ENCODE measurements around the gene IGSF9.

Gene IGSF9, protein sequence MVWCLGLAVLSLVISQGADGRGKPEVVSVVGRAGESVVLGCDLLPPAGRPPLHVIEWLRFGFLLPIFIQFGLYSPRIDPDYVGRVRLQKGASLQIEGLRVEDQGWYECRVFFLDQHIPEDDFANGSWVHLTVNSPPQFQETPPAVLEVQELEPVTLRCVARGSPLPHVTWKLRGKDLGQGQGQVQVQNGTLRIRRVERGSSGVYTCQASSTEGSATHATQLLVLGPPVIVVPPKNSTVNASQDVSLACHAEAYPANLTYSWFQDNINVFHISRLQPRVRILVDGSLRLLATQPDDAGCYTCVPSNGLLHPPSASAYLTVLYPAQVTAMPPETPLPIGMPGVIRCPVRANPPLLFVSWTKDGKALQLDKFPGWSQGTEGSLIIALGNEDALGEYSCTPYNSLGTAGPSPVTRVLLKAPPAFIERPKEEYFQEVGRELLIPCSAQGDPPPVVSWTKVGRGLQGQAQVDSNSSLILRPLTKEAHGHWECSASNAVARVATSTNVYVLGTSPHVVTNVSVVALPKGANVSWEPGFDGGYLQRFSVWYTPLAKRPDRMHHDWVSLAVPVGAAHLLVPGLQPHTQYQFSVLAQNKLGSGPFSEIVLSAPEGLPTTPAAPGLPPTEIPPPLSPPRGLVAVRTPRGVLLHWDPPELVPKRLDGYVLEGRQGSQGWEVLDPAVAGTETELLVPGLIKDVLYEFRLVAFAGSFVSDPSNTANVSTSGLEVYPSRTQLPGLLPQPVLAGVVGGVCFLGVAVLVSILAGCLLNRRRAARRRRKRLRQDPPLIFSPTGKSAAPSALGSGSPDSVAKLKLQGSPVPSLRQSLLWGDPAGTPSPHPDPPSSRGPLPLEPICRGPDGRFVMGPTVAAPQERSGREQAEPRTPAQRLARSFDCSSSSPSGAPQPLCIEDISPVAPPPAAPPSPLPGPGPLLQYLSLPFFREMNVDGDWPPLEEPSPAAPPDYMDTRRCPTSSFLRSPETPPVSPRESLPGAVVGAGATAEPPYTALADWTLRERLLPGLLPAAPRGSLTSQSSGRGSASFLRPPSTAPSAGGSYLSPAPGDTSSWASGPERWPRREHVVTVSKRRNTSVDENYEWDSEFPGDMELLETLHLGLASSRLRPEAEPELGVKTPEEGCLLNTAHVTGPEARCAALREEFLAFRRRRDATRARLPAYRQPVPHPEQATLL

DNA sequence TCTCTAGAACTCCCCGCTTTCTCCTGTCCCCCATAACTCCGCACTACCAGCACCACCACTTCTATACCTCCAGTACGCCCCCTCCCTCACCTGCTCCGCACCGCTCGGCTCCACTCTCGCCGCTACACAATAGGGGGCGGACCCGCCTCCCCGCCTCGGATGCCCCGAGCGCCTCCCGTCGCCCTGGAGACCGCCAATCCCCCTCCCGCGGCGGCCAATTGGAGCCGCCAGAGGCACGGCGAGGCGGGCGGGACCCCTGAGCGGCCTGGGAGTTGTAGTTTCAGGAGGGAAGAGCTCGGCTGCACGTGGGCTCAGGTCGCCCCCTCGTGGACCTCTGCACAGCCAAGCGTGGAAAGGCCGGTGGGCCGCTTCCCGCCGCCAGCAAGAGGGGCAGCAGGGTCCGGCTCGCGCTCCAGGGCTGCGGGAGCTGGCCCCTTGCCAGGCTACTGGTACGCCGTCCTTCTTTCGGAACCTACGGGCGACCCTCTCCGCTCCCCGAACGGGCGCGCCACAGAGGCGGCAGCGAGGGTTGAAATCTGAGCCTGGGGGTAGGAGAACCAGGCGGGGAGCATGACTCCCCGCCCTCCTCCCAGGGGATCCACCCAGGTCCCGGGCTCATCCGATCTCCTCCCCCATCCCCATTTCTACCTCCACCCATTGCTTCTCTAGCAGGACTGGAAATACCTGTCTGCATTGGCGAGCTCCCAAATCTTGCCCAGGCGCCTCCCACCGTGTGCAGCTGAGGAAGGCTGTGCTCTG is at the start of gene IGSF9:
Gene IGSF9, minus strand, starts transcription at position 131 of the 759 bp plus-strand sequence. CDS start 2,159 bp downstream, outside the sequence.
- DNase-seq, result peak; percentile 90

DNA sequence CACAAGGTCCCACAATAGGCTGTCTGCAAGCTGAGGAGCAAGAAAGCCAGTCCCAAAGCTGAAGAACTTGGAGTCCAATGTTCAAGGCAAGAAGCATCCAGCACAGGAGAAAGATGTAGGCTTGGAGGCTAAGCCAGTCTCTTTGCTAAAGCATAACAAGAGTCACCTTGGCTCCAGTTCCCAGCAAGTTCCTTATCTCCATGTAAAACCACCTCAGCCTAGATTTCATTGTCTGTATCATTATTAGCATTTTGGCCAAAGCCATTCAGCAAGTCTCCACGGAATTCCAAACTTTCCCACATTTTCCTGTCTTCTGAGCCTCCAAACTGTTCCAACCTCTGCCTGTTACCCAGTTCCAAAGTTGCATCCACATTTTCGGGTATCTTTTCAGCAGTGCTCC is 49.5 kb upstream of the IGSF9 start:
- DNase-seq, result no peak

DNA sequence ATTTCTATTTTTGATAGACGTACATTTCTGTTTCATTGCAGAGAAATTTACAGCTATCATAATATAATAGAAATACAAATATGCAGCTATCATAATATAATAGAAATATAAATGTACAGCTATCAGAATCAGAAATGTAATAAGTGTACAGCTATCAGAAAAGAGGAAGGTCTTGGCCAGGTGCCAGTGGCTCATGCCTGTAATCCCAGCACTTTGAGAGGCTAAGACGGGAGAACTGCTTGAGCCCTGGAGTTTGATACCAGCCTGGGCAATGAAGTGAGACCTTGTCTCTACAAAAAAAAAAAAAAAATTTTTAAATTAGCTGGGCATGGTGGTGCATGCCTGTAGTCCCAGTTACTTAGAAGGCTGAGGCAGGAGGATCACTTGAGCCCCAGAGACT is 48.5 kb upstream of the IGSF9 start:
- no peak for DNase-seq

DNA sequence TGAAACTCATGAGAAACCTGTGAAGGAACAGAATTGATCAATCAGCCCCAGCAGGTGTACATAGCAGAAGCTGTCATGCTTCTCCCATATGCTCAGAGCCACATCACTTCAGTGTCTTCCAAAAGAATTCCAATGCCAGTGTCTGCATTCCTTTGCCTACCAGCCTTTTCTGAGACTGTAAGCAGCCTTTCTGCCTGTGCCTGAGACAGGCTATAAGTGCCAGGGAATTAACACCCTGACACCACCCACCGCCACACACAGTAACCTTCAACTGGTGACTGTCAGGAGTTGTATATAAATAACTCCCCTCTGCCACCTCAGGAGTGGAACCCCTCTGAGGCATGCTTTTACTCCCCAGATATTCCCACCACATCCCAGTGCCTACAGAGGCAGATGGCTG is 46.7 kb upstream of the IGSF9 start:
- DNase-seq, result no peak

DNA sequence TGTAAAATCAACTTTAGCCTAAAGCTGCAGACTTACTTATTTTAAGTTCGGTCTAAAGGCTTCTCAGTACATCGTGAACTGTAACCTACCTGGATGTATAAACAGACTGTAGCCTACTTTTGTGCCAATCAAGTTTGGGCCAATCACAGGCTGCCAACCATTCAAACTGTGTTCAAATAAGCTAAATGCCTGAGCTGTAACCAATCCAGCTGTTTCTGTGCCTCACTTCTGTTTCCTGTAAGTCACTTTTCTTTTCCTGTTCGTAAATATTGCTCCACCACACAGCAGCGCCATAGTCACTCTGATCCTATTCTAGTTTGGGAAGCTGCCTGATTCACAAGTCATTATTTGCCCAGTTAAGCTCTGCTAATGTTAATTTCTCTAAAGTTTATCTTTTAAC is 46.1 kb upstream of the IGSF9 start:
- DNase-seq, result no peak

DNA sequence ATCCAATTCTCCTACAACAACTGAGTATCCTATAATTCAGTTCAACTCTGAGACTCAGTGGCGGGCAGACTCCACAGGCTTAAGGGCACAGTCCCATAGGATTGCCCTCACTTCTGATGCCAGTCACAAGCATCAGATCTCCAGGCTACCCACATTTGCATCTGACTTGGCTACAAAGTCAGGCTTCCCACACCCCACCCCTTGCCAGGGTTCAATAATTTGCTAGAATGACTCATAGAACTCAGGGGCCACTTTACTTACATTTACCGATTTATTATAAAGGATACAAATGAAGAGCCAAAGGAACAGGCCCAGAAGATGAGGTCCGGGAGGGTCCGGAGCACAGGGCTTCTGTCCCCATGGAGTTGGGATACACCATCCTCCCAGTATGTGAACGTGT is 44.6 kb upstream of the IGSF9 start:
- DNase-seq, result no peak

DNA sequence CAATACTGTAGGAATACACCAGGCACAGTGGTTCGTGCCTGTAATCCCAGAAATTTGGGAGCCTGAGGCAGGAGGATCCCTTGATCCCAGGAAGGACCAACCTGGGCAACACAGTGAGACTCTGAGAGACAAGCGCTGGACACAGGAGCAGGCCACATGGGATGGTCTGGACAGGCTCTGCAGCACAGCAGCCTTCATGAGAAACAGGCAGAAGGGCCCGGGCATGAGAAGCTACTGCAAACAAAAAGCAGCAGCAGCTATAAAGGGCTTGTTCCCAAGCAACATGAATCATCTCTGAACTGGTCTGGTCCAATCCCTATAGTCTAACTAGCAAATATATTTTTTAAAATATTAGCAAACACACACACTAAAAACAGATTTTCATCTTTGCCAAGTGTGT is 44.2 kb upstream of the IGSF9 start:
- DNase-seq, result no peak

DNA sequence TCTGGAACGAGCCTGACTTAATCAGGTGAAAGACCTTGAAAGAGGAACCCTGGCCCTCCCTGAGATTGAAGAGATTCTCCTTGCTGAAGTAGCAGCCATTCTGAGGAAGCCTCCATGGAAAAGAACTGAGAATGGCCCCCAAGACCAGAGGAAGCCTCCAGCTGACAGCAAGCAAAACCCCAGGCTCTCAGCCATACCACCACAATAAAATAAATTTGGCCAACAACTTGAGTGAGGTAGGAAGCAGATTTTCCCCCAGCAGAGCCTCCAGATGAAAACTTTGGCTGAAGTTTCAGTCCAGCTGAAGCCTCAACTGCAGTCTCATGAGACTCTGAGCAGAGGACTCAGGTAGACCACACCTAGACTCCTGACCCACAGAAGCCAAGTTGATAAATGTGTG is 42.6 kb upstream of the IGSF9 start:
- DNase-seq, result no peak

DNA sequence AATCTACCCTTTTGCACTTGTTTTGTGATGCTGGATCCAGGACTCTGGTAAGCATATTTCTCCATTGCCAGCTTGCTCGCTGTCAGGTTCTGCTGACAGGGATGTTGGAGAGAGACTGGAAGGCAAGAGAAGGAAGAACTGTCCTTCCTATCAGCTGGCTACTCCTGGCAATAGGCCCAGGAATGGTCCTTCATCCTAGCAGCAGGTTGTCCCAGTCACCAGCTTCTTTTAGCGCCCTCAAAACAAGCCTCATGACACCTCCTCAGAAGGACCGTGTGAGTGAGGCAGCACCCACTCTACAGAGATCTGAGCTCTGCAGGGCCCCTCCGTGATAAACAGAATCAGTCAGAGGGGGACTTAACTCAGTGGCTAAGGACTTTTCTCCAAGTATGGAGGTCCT is 41.8 kb upstream of the IGSF9 start:
- DNase-seq, result no peak

DNA sequence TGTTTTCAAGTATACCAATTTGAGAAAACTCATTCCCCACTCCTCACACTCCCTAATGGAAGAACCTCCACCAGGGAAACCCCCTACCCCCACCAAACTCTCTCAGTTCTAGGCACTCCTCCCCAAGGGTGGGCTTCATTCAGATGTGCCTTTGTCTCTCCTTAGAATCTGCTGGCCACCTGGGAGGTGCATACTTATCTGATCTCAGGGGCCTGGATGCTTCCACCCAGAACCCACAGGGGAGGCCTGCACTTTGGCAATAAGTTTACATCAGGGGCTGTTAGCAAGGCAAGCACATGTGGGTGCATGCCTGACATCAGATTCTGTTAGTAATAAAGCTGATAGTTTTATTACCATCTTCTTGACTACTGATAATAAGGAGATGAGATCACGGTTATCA is 41.1 kb upstream of the IGSF9 start:
- DNase-seq, result no peak

DNA sequence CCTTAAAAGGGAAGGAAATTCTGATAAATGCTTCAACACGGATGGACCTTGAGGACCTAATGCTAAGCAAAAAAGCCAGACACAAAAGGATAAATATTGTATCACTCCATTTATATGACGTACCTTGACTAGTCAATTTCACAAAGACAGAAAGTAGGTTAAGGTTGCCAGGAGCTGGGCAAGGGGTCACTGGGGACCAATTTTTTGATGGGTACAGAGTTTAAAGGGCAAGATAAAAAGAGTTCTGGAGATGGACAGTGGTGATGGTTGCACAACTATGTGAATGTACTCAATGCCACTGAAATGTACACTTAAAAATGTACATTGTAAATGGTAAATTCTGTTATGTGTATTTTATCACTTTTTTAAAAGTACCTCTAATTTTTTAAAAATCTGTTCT is 40.7 kb upstream of the IGSF9 start:
- DNase-seq, result no peak

DNA sequence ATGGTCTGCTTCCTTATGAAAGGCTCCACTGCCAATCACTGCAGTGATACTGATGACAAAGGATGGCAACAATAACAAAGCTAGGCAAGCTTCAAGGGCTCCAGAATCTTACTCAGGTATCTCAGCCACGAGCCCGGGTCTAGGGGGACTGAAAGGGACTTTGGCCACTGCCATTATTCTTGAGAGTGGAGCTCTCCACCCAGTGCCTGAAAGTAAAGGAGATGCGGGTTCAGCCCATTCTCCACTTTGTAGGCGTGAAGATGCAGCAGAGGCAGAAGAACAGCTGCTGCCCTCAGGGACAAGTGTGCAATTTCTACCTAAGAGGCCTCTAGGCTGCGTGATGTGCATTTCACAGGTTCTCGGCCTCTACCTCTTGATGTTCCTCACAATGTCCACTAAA is 40.1 kb upstream of the IGSF9 start:
- no peak for DNase-seq

DNA sequence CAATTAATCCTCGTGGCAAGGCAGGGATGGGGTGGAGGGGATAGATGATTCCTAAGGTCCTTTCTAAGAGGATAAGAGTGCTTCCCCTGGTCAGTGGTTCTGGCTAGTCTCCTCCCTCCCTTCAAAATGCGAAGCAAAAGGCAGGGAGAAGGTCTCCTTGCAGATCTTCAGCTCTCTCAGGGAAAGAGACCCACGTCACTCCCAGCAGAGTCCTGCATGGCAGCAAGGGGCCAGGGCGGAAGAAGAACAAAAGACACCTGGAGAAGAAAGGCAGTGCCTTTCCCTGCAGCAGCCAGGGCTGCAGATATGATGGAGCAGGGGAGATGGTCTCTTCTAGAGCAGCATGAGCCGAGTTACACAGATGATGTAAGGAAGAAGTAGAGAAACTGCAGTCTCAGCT is 38.3 kb upstream of the IGSF9 start:
- no peak for DNase-seq

DNA sequence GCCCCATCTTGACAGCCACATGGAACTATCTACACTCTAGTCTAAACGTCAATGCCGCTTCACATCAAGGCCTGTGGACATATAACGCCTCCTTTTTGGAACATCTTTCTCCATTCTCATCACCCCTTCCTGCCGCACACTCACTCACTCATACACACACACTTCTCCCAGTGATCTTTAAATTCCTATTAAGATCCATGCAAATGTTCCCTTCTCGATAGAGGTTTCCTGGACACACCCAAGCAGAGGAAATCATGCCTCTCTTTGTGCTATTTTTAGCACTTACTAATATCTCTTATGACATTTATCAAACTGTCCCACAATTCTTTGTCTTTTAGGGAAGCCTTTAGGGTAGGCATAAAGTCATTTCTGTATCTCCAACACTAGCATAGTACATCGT is 36.9 kb upstream of the IGSF9 start:
- no peak for DNase-seq

DNA sequence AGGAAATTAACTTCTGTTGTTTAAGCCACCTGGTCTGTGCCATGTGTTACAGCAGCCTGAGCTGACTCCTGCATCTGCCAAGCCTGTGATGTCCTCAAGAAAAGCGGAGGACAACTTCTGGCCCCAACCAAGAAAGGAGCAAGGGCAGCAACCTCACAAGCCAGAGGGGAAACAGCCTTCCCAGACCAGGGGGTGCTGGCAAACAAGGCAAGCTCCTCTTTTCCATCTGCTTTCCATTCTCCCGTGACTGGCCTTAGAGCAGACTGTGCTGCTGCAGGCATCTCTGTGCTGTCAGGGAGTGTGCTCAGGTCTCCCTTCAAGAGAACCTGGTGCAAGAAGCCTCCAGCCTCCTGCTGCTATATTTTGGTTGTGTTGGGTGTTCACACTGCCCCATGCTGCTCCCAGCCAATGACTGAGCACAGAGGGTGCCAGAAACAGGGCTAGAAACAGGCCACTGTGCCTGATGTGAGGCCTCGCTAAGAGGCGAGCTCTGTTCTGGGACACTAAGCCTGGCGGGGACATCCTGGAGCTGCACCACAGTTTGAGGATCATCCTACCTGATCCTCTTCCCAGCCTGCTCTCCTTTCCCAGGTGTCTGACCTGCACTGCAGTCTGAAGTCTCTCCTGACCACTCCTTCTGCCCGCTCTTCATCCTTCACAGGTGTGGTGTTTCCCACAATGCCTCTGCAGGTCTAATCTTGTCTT is 36.1 kb upstream of the IGSF9 start:
- no peak for DNase-seq

DNA sequence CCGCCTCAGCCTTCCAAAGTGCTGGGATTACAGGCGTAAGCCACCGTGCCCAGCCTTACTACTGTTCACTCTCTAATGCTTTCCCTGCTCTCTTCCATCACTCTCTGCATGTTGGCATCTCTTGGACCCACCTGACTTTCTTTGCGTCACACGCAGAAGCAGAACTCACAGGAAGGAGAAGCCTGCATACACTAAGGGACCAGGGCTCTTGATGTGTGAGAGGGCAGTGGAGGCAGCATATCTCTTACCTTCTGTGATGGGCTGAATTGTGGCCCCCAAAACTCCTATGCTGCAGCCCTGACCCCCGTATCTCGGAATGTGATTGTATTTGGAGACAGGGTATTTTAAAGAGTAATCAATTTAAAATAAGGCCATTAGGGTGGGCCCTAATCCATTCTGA is 35.4 kb upstream of the IGSF9 start:
- no peak for DNase-seq

DNA sequence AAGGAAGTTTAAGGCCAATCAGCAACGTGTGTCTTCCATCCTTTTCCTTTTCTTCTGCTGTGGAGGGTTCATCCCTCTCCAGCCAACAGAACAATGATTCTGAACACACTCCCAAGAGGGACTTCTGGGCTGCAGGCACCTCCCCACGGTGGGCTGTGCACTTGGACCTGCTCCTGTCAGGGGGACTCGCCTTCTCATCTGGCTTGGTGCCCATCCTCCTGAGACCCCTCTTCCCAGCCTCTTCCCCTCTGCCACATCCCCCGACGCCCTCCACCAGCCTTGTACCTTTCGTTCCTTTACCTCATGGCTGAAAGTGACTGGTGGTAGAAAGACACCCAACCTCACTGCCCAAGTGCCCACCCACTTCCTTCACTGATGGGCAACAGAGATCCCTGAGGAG is 34.7 kb upstream of the IGSF9 start:
- DNase-seq, result no peak

DNA sequence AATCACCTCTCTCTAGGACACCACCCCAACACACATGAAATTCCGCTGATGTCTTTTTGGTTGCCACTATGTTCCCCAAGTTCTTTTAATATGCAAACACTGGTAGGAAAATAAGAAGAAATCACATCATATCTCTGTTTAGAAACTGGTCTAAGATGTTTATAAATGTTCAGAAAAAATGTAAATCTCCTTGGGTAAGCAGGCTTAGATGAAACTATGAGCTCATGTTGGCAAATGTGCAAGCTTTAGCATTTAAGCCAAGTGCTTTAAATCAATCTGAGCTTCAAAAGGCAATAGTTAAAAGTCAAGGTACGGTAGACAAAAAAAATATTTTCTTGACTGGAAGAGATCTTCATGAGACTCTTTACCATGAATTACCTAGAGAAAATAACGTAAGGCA is 33.8 kb upstream of the IGSF9 start:
- DNase-seq, result no peak

DNA sequence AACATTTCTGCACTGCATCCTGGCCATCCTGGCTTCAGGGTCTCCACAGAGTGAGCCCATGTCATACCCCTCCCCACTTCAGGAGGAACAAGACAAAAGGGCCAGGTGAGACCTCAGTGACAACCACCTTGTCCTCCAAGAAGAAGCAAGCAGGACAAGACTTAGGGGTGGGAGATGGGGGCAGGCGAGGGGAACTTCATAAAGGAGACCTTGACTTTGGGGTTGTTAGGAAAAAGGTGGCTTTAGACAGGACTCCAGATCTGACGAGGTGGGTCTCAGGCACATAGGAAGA is 32.6 kb upstream of the IGSF9 start:
- no peak for DNase-seq

DNA sequence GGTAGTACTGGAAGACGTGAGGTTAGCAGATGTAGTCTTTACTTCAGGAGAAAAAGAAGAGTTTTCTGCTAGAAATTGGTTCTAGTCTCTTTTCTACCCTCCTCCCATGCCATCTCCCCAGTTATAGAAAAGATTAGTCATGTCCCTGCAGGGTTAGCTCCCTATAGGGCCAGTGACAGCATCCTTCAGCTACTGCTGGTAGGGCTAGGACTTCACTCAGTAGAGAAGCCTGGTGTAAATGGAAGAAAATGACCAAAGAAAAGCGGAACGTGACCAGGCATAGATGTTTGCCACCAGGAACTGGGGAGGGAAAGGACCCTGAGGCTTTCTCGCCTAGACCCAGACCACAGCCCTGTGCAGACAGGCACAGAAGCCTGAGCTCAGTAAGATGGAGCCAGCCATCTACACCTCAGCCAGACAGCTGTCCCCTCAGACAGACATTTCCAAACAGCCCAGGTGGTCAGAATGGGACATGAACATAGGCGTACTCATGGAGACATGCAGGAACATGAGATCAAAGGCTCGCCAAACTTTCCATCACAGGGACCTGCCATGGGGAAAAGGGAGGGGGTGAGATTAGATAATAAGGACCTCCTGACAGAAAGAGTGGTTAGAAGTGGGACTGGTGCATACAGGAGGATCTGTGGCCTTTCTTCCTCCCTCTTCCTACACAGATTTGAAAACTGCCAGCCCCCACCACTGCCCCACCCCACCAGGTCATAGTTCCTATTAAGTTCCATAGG is 32.1 kb upstream of the IGSF9 start:
- DNase-seq, result no peak

DNA sequence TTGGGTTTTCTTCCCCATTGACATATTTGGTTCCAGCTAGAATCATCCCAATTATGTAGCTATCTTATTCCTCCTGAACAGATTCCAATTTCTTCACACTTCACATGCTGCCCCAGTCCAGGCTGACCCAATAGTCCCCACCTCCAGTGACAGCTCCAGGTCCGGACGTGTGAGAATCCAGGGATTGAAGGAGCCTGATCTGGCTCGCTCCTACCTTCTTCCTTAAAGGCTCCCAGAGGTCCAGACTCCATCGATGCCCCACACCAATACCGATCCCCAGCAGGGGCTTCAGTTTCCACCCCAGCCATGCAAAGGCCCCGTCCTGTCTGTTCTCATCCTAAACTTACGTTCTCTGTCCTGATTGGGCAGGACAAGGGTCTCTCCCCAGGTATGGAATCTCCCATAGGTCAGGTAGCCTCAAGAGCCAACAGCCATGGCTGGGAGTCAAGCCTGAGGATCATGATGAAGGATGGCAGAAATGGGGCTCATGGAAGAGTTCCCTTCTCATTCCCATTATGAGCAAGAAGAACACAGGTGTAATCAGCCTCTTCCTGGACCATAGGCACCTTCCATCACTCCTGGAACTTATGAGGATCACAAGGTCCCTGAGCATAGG is 29.0 kb upstream of the IGSF9 start:
- no peak for DNase-seq

Measured in activated CD8-positive, alpha-beta memory T cell treated with anti-CD3 and anti-CD28 coated beads for 24 hours (primary cell).